ENCODE data around the gene KCTD21.

DNA sequence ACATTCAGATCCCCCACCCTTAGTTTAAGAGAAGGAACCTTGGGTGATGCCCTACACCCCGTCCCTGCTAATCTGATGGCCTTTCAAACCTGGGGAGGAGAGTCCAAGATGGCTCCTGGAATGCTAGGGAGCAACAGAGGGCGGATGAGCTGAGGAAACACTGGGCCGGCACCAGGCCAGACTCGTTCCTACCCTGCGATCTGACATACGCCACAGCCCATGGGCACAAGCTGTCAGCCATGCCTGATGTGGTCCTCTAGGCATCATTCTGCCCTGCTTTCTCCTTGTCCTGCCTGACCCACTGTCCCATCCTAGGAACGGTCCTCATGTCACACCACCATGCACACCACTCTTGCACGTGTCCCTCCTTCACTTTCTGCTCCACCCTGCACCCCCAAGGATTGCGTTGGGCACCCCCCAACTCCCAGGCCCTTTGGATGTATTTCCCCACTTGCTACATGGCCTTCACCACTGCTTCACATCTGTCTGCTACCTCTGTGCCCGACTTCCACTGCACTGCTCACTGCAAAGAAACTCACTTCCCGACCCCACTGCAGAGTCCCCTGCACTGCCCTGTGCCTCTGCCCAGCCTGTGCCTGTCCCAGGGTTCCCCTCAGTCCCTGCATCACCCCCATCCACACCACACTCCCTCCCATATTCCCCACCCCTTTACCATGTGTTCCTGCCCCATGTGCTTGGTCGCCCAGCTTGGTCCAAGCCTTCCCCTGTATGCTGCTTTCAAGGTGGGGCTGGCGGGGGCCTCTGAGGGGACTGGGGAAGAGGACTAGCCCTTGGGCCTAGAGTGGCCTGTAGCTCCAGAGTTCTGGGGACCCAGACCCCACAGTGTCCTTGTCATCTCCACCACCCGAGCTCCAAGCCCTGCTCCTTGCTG lies 29.5 kb upstream of the KCTD21 start:
- TF ChIP-seq SIN3A (IDR thresholded peaks at IDR 0.05; ENCODE audit: borderline replicate concordance, insufficient read depth, low read depth, low read length) = no peak
- TF ChIP-seq, protein P1, sequence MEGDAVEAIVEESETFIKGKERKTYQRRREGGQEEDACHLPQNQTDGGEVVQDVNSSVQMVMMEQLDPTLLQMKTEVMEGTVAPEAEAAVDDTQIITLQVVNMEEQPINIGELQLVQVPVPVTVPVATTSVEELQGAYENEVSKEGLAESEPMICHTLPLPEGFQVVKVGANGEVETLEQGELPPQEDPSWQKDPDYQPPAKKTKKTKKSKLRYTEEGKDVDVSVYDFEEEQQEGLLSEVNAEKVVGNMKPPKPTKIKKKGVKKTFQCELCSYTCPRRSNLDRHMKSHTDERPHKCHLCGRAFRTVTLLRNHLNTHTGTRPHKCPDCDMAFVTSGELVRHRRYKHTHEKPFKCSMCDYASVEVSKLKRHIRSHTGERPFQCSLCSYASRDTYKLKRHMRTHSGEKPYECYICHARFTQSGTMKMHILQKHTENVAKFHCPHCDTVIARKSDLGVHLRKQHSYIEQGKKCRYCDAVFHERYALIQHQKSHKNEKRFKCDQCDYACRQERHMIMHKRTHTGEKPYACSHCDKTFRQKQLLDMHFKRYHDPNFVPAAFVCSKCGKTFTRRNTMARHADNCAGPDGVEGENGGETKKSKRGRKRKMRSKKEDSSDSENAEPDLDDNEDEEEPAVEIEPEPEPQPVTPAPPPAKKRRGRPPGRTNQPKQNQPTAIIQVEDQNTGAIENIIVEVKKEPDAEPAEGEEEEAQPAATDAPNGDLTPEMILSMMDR (IDR thresholded peaks at IDR 0.05) = no peak
- TF ChIP-seq POLR2AphosphoS5 (IDR thresholded peaks at IDR 0.05; ENCODE audit: low read depth, low read length) = no peak

Measured in Panc1 (cell line).